NCI-H2227 treated with DMSO at 0.1 percent for 48 hours (cell line): Measurements from ENCODE around the gene GPATCH4.
"Not testable (repeated sequence)": the region's sequence is repeated elsewhere in the genome, so short reads cannot be mapped to it uniquely, and the experiment has no call there.

Experiments
- DNase-seq: peaks from one replicate; lab custom pipeline; 2025; lab: John Stamatoyannopoulos, UW

Gene GPATCH4

GRCh38 chr1:156596426-156596825, 4.9 kb downstream of the GPATCH4 start:
- no peak for DNase-seq

GRCh38 chr1:156595016-156595415, 6.3 kb downstream of the GPATCH4 start:
- no peak for DNase-seq

GRCh38 chr1:156594190-156594589, 7.1 kb downstream of the GPATCH4 start:
- DNase-seq: no peak

- no peak for DNase-seq
Measured at GRCh38 chr1:156593661-156593989, 7.7 kb downstream of the GPATCH4 start.

- no peak for DNase-seq
Measured at GRCh38 chr1:156592910-156593660, 8.2 kb downstream of the GPATCH4 start.

GRCh38 chr1:156592158-156592909, 8.9 kb downstream of the GPATCH4 start:
- DNase-seq: no peak

- peak; percentile 76 for DNase-seq
Measured at GRCh38 chr1:156591432-156592157, 9.7 kb downstream of the GPATCH4 start, which contains the start of gene NAXE. Gene NAXE, plus strand, starts transcription at chr1:156591776. Its CDS starts 29 bp downstream, at chr1:156591805.

GRCh38 chr1:156591181-156591431, 10.2 kb downstream of the GPATCH4 start:
- DNase-seq: no peak

GRCh38 chr1:156590326-156591180, 10.7 kb downstream of the GPATCH4 start:
- DNase-seq: no peak

- no peak for DNase-seq
Measured at GRCh38 chr1:156589546-156589945, 11.7 kb downstream of the GPATCH4 start.

GRCh38 chr1:156587927-156588326, 13.4 kb downstream of the GPATCH4 start:
- not testable (repeated sequence) for DNase-seq

GRCh38 chr1:156586892-156587477, 14.3 kb downstream of the GPATCH4 start:
- DNase-seq: no peak

- no peak for DNase-seq
Measured at GRCh38 chr1:156586323-156586722, 15.0 kb downstream of the GPATCH4 start.

GRCh38 chr1:156584813-156585212, 16.5 kb downstream of the GPATCH4 start:
- DNase-seq: no peak

- DNase-seq: peak; percentile 72
Measured at GRCh38 chr1:156583821-156584622, 17.3 kb downstream of the GPATCH4 start.

- DNase-seq: no peak
Measured at GRCh38 chr1:156582388-156583017, 18.8 kb downstream of the GPATCH4 start.

GRCh38 chr1:156581661-156582387, 19.5 kb downstream of the GPATCH4 start:
- no peak for DNase-seq

- no peak for DNase-seq
Measured at GRCh38 chr1:156579472-156579871, 21.8 kb downstream of the GPATCH4 start, which contains the start of gene TTC24. Gene TTC24, plus strand, starts transcription at chr1:156579723. Its CDS starts 1,642 bp downstream, at chr1:156581365.

GRCh38 chr1:156578055-156578454, 23.2 kb downstream of the GPATCH4 start:
- no peak for DNase-seq

GRCh38 chr1:156577550-156577949, 23.7 kb downstream of the GPATCH4 start:
- DNase-seq: no peak
